GM12873 (cell line): ENCODE data around the gene SPRY4.

Source experiments
- CTCF ChIP-seq: IDR thresholded peaks from 2 replicates; pipeline ENCODE4 v1.5.1; 2012; ENCODE audit warnings: low read depth, mild to moderate bottlenecking, moderate library complexity, low read length, control low read depth; ENCODE audit not compliant: insufficient read depth; ENCODE audit errors: missing control alignments

The SPRY4 gene

GRCh38 chr5:142277796-142278195, 47.0 kb downstream of the SPRY4 start:
- TF ChIP-seq CTCF, result no peak

GRCh38 chr5:142276517-142276916, 48.3 kb downstream of the SPRY4 start:
- TF ChIP-seq CTCF, result no peak

GRCh38 chr5:142275496-142275895, 49.3 kb downstream of the SPRY4 start:
- no peak for TF ChIP-seq CTCF

- TF ChIP-seq CTCF, result no peak
Observed at GRCh38 chr5:142263346-142263745, 61.5 kb downstream of the SPRY4 start.

- no peak for TF ChIP-seq CTCF
Observed at GRCh38 chr5:142262683-142263082, 62.1 kb downstream of the SPRY4 start.
